ENCODE data around the gene TTYH1. TPM values are rescaled to one million over a fixed set of nuclear protein-coding genes. Genes with fewer than 3 reads are reported as not detected.
A peak's percentile ranks its signal among the peaks of the same experiment; 100 is the strongest.

TTYH1 gene
- total RNA-seq, 1 experiment from 2014 or later = 2.9 TPM

- Mint-ChIP-seq H3K36me3 (ENCODE audit: insufficient read depth, unreplicated experiment) (peaks cover 11% of the 10 kb centered on the region), H3K4me1 (ENCODE audit: low read depth, unreplicated experiment) (peaks cover 15% of the 10 kb centered on the region), H3K27ac (ENCODE audit: unreplicated experiment) (no peak overlapping the region), H3K4me3 (ENCODE audit: low read depth, unreplicated experiment) (no peak overlapping the region), H3K9me3 (ENCODE audit: low read depth, unreplicated experiment) (no peaks in the 10 kb centered on the region), H3K27me3 (ENCODE audit: unreplicated experiment) (peaks cover 62% of the 10 kb centered on the region)
- intact Hi-C loops (cut with micrococcal nuclease; ENCODE audit: unreplicated experiment) = no loop called here
- CTCF ChIA-PET = no interaction called here
- BruUV-seq (replicated peaks) = no TSS peak
- no peak for DNase-seq
- no peak for TF ChIP-seq CTCF (IDR thresholded peaks at IDR 0.05; ENCODE audit: unreplicated experiment)
These were observed 60.4 kb downstream of the TTYH1 start for GRCh38 chr19:54475706-54476105.

GRCh38 chr19:54477650-54478049 is 62.4 kb downstream of the TTYH1 start:
- Mint-ChIP-seq H3K36me3 (ENCODE audit: insufficient read depth, unreplicated experiment) (no peaks in the 10 kb centered on the region), H3K4me3 (ENCODE audit: low read depth, unreplicated experiment) (no peak overlapping the region), H3K4me1 (ENCODE audit: low read depth, unreplicated experiment) (peaks cover 13% of the 10 kb centered on the region), H3K27ac (ENCODE audit: unreplicated experiment) (no peak overlapping the region), H3K27me3 (ENCODE audit: unreplicated experiment) (peaks cover 61% of the 10 kb centered on the region), H3K9me3 (ENCODE audit: low read depth, unreplicated experiment) (no peaks in the 10 kb centered on the region)
- no peak for DNase-seq
- CTCF ChIA-PET = interaction anchor here (0.6 to 1.3 kb wide), 4 partner anchors 14 to 444 kb away, joined by 3 to 6 read pairs (median 4); partner anchors contain the start of gene LENG9
- peak; percentile 12 for TF ChIP-seq CTCF (IDR thresholded peaks at IDR 0.05; ENCODE audit: unreplicated experiment)
- intact Hi-C loops (cut with micrococcal nuclease; ENCODE audit: unreplicated experiment) = no loop called here
- no TSS peak for BruUV-seq (replicated peaks)

GRCh38 chr19:54478677-54479266 is 63.5 kb downstream of the TTYH1 start:
- TF ChIP-seq CTCF (IDR thresholded peaks at IDR 0.05; ENCODE audit: unreplicated experiment) = peak; percentile 72
- peak; percentile 57 for DNase-seq
- no peak overlapping the region for H3K27ac Mint-ChIP-seq (ENCODE audit: unreplicated experiment)
- no TSS peak for BruUV-seq (replicated peaks)
- CTCF ChIA-PET = interaction anchor here (1.3 kb wide), 1 partner anchor 201 kb away, joined by 3 read pairs; no protein-coding TSS in a partner anchor
- intact Hi-C loops (cut with micrococcal nuclease; ENCODE audit: unreplicated experiment) = no loop called here
- peaks cover 4% of the 10 kb centered on the region for H3K4me1 Mint-ChIP-seq (ENCODE audit: low read depth, unreplicated experiment)
- H3K27me3 Mint-ChIP-seq (ENCODE audit: unreplicated experiment) = peaks cover 53% of the 10 kb centered on the region
- H3K4me3 Mint-ChIP-seq (ENCODE audit: low read depth, unreplicated experiment) = no peak overlapping the region
- H3K9me3 Mint-ChIP-seq (ENCODE audit: low read depth, unreplicated experiment) = no peaks in the 10 kb centered on the region
- no peaks in the 10 kb centered on the region for H3K36me3 Mint-ChIP-seq (ENCODE audit: insufficient read depth, unreplicated experiment)

GRCh38 chr19:54480051-54480450 is 64.8 kb downstream of the TTYH1 start:
- intact Hi-C loops (cut with micrococcal nuclease; ENCODE audit: unreplicated experiment) = loop anchor here (10.0 kb wide), 1 partner anchor 85 kb away; no protein-coding TSS in a partner anchor
- no peaks in the 10 kb centered on the region for H3K9me3 Mint-ChIP-seq (ENCODE audit: low read depth, unreplicated experiment)
- CTCF ChIA-PET = interaction anchor here (0.8 kb wide), 1 partner anchor 49 kb away, joined by 7 read pairs; no protein-coding TSS in a partner anchor
- no peaks in the 10 kb centered on the region for H3K4me1 Mint-ChIP-seq (ENCODE audit: low read depth, unreplicated experiment)
- H3K4me3 Mint-ChIP-seq (ENCODE audit: low read depth, unreplicated experiment) = no peak overlapping the region
- no peak for TF ChIP-seq CTCF (IDR thresholded peaks at IDR 0.05; ENCODE audit: unreplicated experiment)
- peaks cover 59% of the 10 kb centered on the region for H3K27me3 Mint-ChIP-seq (ENCODE audit: unreplicated experiment)
- no peak for DNase-seq
- H3K27ac Mint-ChIP-seq (ENCODE audit: unreplicated experiment) = no peak overlapping the region
- BruUV-seq (replicated peaks) = no TSS peak
- H3K36me3 Mint-ChIP-seq (ENCODE audit: insufficient read depth, unreplicated experiment) = no peaks in the 10 kb centered on the region

Data from Calu3 (cell line).